Measurements from ENCODE around the gene FAF2.
"Not testable (repeated sequence)": the region's sequence is repeated elsewhere in the genome, so short reads cannot be mapped to it uniquely, and the experiment has no call there.

Gene FAF2

DNA sequence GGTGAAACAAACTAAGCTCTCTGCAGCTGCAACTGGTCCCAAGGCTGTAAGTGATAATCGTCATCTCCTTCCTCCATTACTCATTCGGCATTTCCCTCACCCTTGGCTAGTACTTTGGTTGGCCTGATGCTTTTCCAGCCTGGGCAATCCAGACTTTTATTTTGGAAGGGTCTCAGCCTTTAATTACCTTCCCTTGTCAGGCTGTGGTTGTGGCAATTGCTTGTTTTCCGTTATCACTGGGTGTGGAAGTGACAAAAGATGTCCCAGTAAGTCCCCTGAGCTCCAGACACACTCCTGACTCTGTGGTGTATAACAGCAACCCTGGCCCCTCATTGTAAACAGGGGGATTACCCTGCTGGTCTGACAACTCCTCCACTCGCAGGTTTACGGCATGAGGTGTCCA lies 6.3 kb upstream of the FAF2 start:
- DNase-seq: peak; percentile 89
- no CpG with 5 or more reads among the region's 5 CpGs for WGBS (ENCODE audit: extremely low coverage, insufficient coverage, low lambda C conversion rate)
- Histone ChIP-seq H3K79me1 (ENCODE audit: low read length) (no peaks in the 10 kb centered on the region), H3K4me2 (ENCODE audit: low read length) (no peak overlapping the region), H3K4ac (ENCODE audit: low read depth, low read length) (no peak overlapping the region), H3K36me3 (ENCODE audit: control insufficient read depth, insufficient read depth, low read length) (no peaks in the 10 kb centered on the region), H2BK15ac (replicated peaks; ENCODE audit: low read depth) (no peak overlapping the region), H4K8ac (ENCODE audit: low read depth, low read length) (no peak overlapping the region), H3K79me2 (ENCODE audit: control insufficient read depth, insufficient read depth, low read length) (no peaks in the 10 kb centered on the region), H3K23ac (ENCODE audit: low read length) (no peak overlapping the region), H3K4me3 (ENCODE audit: low read length) (no peak overlapping the region), H4K5ac (ENCODE audit: low read length) (no peak overlapping the region), H3K9ac (ENCODE audit: low read length) (no peak overlapping the region), H3K56ac (ENCODE audit: low read length) (no peak overlapping the region), H3K27me3 (ENCODE audit: insufficient read depth, low read length, poor library complexity) (no peaks in the 10 kb centered on the region), H3K27ac (ENCODE audit: low read depth, low read length) (peak overlapping the region; percentile 26), H3K4me1 (ENCODE audit: control insufficient read depth, low read depth, low read length) (peaks cover 2% of the 10 kb centered on the region), H2BK5ac (ENCODE audit: low read length) (no peak overlapping the region), H2AK5ac (ENCODE audit: low read length) (no peak overlapping the region), H2BK120ac (ENCODE audit: low read depth, low read length) (no peak overlapping the region), H3K18ac (ENCODE audit: low read length) (no peak overlapping the region)

DNA sequence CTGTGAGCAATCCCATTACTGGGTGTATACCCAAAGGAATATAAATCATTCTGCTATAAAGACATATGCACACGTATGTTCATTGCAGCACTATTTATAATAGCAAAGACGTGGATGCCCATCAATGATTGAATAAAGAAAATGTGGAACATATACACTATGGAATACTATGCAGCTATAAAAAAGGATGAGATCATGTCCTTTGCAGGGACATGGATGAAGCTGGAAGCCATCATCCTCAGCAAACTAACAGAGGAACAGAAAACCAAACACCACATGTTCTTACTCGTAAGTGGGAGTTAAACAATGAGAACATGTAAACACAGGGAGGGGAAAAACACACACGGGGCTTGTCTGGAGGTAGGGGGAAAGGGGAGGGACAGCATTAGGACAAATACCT lies 5.3 kb upstream of the FAF2 start:
- not testable (repeated sequence) for H2BK5ac ChIP-seq (ENCODE audit: low read length); H2BK120ac ChIP-seq (ENCODE audit: low read depth, low read length); DNase-seq; H2BK15ac ChIP-seq (replicated peaks; ENCODE audit: low read depth); H3K4ac ChIP-seq (ENCODE audit: low read depth, low read length); H3K27ac ChIP-seq (ENCODE audit: low read depth, low read length); H3K4me1 ChIP-seq (ENCODE audit: control insufficient read depth, low read depth, low read length); H3K9ac ChIP-seq (ENCODE audit: low read length); H3K79me1 ChIP-seq (ENCODE audit: low read length); H3K36me3 ChIP-seq (ENCODE audit: control insufficient read depth, insufficient read depth, low read length); H3K23ac ChIP-seq (ENCODE audit: low read length); H3K18ac ChIP-seq (ENCODE audit: low read length); H4K8ac ChIP-seq (ENCODE audit: low read depth, low read length); H3K79me2 ChIP-seq (ENCODE audit: control insufficient read depth, insufficient read depth, low read length); H3K4me3 ChIP-seq (ENCODE audit: low read length); H2AK5ac ChIP-seq (ENCODE audit: low read length); H3K56ac ChIP-seq (ENCODE audit: low read length); H4K5ac ChIP-seq (ENCODE audit: low read length); H3K4me2 ChIP-seq (ENCODE audit: low read length); H3K27me3 ChIP-seq (ENCODE audit: insufficient read depth, low read length, poor library complexity)
- no CpG with 5 or more reads among the region's 4 CpGs for whole genome bisulfite sequencing (ENCODE audit: extremely low coverage, insufficient coverage, low lambda C conversion rate)

DNA sequence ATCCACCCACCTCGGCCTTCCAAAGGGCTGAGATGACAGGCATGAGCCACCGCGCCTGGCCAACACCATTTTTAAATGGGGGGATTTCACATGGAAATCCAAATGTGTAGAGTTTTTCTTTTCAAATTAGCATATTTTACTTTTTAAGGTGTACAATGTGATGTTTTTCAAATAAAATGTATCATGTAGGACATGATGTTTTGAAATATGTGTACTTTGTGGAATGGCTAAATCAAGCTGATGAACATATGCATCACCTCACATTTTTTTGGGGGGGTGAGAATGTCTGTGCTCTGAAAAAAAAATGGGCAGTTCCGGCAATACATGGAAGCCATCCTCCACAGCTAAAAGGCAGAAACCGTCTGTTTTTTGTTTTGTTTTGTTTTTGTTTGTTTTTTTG lies 3.4 kb upstream of the FAF2 start:
- Histone ChIP-seq H3K4me2 (ENCODE audit: low read length) (no peak overlapping the region), H2BK5ac (ENCODE audit: low read length) (no peak overlapping the region), H3K9ac (ENCODE audit: low read length) (no peak overlapping the region), H4K5ac (ENCODE audit: low read length) (no peak overlapping the region), H2BK120ac (ENCODE audit: low read depth, low read length) (no peak overlapping the region), H4K8ac (ENCODE audit: low read depth, low read length) (no peak overlapping the region), H3K56ac (ENCODE audit: low read length) (no peak overlapping the region), H3K4me1 (ENCODE audit: control insufficient read depth, low read depth, low read length) (peaks cover 2% of the 10 kb centered on the region), H2BK15ac (replicated peaks; ENCODE audit: low read depth) (no peak overlapping the region), H3K27me3 (ENCODE audit: insufficient read depth, low read length, poor library complexity) (no peaks in the 10 kb centered on the region), H3K4ac (ENCODE audit: low read depth, low read length) (no peak overlapping the region), H2AK5ac (ENCODE audit: low read length) (no peak overlapping the region), H3K4me3 (ENCODE audit: low read length) (no peak overlapping the region), H3K79me1 (ENCODE audit: low read length) (peaks cover 7% of the 10 kb centered on the region), H3K36me3 (ENCODE audit: control insufficient read depth, insufficient read depth, low read length) (no peaks in the 10 kb centered on the region), H3K18ac (ENCODE audit: low read length) (no peak overlapping the region), H3K79me2 (ENCODE audit: control insufficient read depth, insufficient read depth, low read length) (peaks cover 13% of the 10 kb centered on the region), H3K23ac (ENCODE audit: low read length) (no peak overlapping the region), H3K27ac (ENCODE audit: low read depth, low read length) (no peak overlapping the region)
- no peak for DNase-seq
- no CpG with 5 or more reads among the region's 5 CpGs for WGBS (ENCODE audit: extremely low coverage, insufficient coverage, low lambda C conversion rate)

DNA sequence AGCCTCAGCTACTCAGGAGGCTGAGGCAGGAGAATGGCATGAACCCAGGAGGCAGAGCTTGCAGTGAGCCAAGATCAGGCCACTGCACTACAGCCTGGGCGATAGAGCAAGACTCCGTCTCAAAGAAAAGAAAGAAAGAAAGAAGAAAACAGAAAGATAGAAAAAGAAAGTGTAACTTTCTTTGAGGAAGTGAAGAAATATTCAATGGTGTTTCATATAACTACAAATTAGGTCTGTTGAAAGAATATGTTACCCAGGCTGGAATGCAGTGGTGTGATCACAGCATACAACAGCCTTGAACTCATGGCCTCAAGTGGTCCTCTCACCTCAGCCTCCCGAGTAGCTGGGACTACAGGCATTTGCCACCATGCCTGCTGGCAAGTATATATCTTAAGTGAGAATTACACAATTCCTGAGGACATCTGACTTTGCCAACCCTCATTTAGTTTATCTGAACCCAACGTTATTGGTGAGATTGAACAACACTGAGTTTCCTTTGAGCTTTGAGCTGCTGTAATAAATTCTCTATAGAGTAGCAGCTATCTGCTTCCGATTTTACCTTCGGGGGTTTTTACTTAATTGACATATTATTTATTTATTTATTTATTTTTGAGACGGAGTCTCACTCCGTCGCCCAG lies 2.0 kb upstream of the FAF2 start:
- H2BK120ac ChIP-seq (ENCODE audit: low read depth, low read length): no peak overlapping the region
- no peak overlapping the region for H3K4me3 ChIP-seq (ENCODE audit: low read length)
- H3K79me2 ChIP-seq (ENCODE audit: control insufficient read depth, insufficient read depth, low read length): peaks cover 18% of the 10 kb centered on the region
- no peak overlapping the region for H2AK5ac ChIP-seq (ENCODE audit: low read length)
- no peaks in the 10 kb centered on the region for H3K36me3 ChIP-seq (ENCODE audit: control insufficient read depth, insufficient read depth, low read length)
- H3K18ac ChIP-seq (ENCODE audit: low read length): no peak overlapping the region
- no peak overlapping the region for H3K27ac ChIP-seq (ENCODE audit: low read depth, low read length)
- H3K4ac ChIP-seq (ENCODE audit: low read depth, low read length): no peak overlapping the region
- no peak overlapping the region for H4K5ac ChIP-seq (ENCODE audit: low read length)
- H3K56ac ChIP-seq (ENCODE audit: low read length): no peak overlapping the region
- H2BK5ac ChIP-seq (ENCODE audit: low read length): no peak overlapping the region
- H3K4me2 ChIP-seq (ENCODE audit: low read length): no peak overlapping the region
- no peaks in the 10 kb centered on the region for H3K27me3 ChIP-seq (ENCODE audit: insufficient read depth, low read length, poor library complexity)
- H3K9ac ChIP-seq (ENCODE audit: low read length): no peak overlapping the region
- DNase-seq: no peak
- H4K8ac ChIP-seq (ENCODE audit: low read depth, low read length): no peak overlapping the region
- H3K4me1 ChIP-seq (ENCODE audit: control insufficient read depth, low read depth, low read length): peaks cover 2% of the 10 kb centered on the region
- peaks cover 7% of the 10 kb centered on the region for H3K79me1 ChIP-seq (ENCODE audit: low read length)
- no peak overlapping the region for H3K23ac ChIP-seq (ENCODE audit: low read length)
- WGBS (ENCODE audit: extremely low coverage, insufficient coverage, low lambda C conversion rate): no CpG with 5 or more reads among the region's 9 CpGs
- H2BK15ac ChIP-seq (replicated peaks; ENCODE audit: low read depth): no peak overlapping the region

DNA sequence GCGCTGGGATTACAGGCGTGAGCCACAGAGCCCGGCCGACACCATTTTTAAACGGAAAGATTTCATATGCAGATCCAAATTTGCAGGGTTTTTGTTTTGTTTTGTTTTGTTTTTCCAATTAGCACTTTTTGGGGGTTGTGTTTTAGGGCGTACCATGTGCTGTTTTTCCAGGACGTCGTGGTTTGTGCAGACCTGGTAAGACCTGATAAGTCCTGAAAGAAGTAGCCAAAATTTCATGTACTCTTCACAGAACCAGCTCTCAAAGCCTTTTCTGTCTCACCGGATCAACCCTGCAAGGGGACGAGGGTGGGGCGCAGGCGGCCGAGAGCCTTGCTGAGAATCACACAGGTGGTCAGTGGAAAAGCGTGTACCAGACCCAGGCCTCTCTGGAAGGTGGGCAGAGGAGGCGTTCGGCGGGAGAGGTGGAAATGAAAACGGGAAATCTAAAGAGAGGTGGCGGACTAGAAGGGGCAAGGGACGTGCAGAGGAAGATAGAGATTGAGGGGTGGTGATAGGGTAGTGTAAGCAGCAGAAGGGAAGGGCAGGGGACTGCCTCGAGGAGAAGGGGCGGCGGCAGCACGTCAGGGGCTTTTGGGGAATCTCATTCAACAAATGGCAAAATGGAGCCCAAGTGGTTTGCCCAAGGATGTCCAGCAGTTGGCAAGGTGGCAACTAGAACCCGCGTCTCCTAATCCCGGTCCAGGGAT lies 1.1 kb upstream of the FAF2 start:
- Histone ChIP-seq H3K56ac (ENCODE audit: low read length) (peak overlapping the region; percentile 80), H2AK5ac (ENCODE audit: low read length) (no peak overlapping the region), H3K27me3 (ENCODE audit: insufficient read depth, low read length, poor library complexity) (no peaks in the 10 kb centered on the region), H3K36me3 (ENCODE audit: control insufficient read depth, insufficient read depth, low read length) (no peaks in the 10 kb centered on the region), H4K8ac (ENCODE audit: low read depth, low read length) (no peak overlapping the region), H3K4me3 (ENCODE audit: low read length) (peak overlapping the region; percentile 77), H3K27ac (ENCODE audit: low read depth, low read length) (peak overlapping the region; percentile 87), H2BK5ac (ENCODE audit: low read length) (peak overlapping the region; percentile 19), H2BK120ac (ENCODE audit: low read depth, low read length) (no peak overlapping the region), H2BK15ac (replicated peaks; ENCODE audit: low read depth) (no peak overlapping the region), H3K18ac (ENCODE audit: low read length) (peak overlapping the region; percentile 60), H3K9ac (ENCODE audit: low read length) (peak overlapping the region; percentile 83), H4K5ac (ENCODE audit: low read length) (no peak overlapping the region), H3K4me2 (ENCODE audit: low read length) (peak overlapping the region; percentile 88), H3K79me2 (ENCODE audit: control insufficient read depth, insufficient read depth, low read length) (peaks cover 22% of the 10 kb centered on the region), H3K23ac (ENCODE audit: low read length) (no peak overlapping the region), H3K4ac (ENCODE audit: low read depth, low read length) (peak overlapping the region; percentile 39), H3K4me1 (ENCODE audit: control insufficient read depth, low read depth, low read length) (no peaks in the 10 kb centered on the region), H3K79me1 (ENCODE audit: low read length) (peaks cover 7% of the 10 kb centered on the region)
- no CpG with 5 or more reads among the region's 27 CpGs for WGBS (ENCODE audit: extremely low coverage, insufficient coverage, low lambda C conversion rate)
- peak; percentile 17 for DNase-seq
